ENCODE results near the gene SH2B2. TPM values are rescaled to one million over a fixed set of nuclear protein-coding genes. Genes with fewer than 3 reads are reported as not detected.
"Not testable (repeated sequence)": the region's sequence is repeated elsewhere in the genome, so short reads cannot be mapped to it uniquely, and the experiment has no call there.

SH2B2 gene
- total RNA-seq, 1 donor from 2014 or later = 32.1 TPM

DNA sequence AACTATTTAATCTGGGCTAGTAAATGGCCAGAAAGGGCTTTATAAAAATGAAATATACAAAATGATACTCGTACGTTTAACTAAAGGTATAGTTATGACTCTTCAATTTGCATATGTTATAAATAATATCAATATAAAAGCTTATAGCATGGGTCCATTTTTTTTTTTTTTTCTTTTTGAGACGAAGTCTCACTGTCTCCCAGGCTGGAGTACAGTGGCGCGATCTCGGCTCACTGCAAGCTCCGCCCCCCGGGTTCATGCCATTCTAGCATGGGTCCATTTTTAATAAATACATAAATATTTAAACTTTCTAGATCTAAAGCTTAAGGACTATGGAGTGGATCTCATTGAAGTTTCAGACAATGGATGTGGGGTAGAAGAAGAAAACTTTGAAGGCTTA is 50.3 kb downstream of the SH2B2 start:
- peak; percentile 42 for ATAC-seq (ENCODE audit: low read depth)
- H3K27ac Mint-ChIP-seq; H3K36me3 Mint-ChIP-seq (ENCODE audit: low read depth); intact Hi-C loops (cut with micrococcal nuclease); CTCF ChIA-PET; H3K4me3 Mint-ChIP-seq; DNase-seq; H3K27me3 Mint-ChIP-seq; H3K9me3 Mint-ChIP-seq: not testable (repeated sequence)
- POLR2A ChIA-PET = interaction anchor here (0.7 kb wide), 1 partner anchor 785 kb away, joined by 10 read pairs; no protein-coding TSS in a partner anchor
- H3K4me1 Mint-ChIP-seq = peaks cover 25% of the 10 kb centered on the region

DNA sequence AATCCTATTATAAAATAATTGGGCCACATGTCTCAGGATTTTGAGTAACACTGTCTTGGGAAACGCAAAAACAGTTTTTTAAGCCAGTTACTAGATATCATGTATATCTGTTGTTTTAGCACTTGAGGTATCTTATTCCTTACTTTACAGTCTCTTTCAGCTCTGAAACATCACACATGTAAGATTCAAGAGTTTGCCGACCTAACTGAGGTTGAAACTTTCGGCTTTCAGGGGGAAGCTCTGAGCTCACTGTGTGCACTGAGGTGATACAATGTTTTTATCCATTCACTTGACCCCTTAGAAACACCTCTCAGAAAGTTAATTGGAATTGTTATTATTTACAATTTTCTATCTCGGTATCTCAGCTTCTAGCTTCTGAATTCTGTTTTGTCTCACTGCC is 50.8 kb downstream of the SH2B2 start:
- ATAC-seq (ENCODE audit: low read depth); DNase-seq; POLR2A ChIA-PET; H3K27ac Mint-ChIP-seq; intact Hi-C loops (cut with micrococcal nuclease); CTCF ChIA-PET; H3K9me3 Mint-ChIP-seq; H3K27me3 Mint-ChIP-seq; H3K36me3 Mint-ChIP-seq (ENCODE audit: low read depth): not testable (repeated sequence)
- Mint-ChIP-seq H3K4me1 (peaks cover 24% of the 10 kb centered on the region), H3K4me3 (peak overlapping the region; percentile 52)

DNA sequence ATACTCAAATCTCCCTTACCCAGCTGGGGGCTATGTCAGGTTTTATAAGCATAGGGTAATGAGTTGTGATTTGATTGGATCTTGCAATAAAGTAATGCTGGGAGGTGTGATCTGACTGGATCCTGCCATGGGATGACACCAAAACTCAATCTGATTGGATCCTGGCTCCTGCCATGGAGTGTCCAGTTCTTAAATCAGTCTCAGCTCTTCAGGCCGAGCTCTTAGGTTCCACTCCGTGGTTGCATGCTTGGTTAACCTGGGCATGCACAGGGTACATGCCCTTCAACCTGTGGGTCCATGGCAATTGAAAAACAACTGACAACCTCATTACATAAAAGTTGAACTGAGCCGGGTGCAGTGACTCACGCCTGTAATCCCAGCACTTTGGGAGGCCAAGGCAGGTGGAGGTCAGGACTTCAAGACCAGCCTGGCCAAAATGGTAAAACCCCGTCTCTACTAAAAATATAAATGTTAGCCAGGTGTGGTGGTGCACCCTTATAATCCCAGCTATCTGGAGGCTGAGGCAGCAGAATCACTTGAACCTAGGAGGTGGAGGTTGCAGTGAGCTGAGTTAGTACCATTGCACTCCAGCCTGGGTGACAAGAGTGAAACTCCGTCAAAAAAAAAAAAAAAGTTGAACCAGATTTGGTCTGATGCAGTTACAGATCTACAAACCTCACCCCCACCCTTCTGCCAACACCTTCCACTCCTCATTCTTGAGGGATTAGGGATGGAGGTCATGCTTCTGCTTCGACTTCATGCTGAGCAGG is 54.1 kb downstream of the SH2B2 start:
- CTCF ChIA-PET; H3K36me3 Mint-ChIP-seq (ENCODE audit: low read depth); DNase-seq; H3K27me3 Mint-ChIP-seq; POLR2A ChIA-PET; intact Hi-C loops (cut with micrococcal nuclease); H3K9me3 Mint-ChIP-seq; H3K4me3 Mint-ChIP-seq: not testable (repeated sequence)
- Mint-ChIP-seq H3K4me1 (peaks cover 24% of the 10 kb centered on the region), H3K27ac (peak overlapping the region; percentile 35)
- peak; percentile 7 for ATAC-seq (ENCODE audit: low read depth)

DNA sequence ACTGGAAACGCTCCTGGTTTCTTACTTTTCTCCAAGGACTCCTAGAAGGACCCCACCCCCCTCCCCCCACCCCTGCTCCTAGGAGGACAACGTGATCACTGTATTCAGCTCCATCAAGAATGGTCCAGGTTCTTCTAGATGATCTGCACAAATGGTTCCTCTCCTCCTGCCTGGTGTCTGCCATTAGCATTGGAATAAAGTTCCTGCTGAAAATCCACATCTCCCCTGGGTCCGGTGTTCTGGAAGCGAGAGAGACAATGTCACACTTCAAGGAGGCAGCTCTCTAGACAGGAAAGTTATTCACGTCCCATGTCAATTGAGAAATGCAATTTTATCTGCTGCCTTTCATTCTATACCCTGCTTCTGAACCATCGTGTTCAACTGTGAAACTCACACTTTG is 60.3 kb downstream of the SH2B2 start:
- H3K27me3 Mint-ChIP-seq; H3K36me3 Mint-ChIP-seq (ENCODE audit: low read depth); CTCF ChIA-PET; POLR2A ChIA-PET; H3K4me3 Mint-ChIP-seq; intact Hi-C loops (cut with micrococcal nuclease); H3K4me1 Mint-ChIP-seq; DNase-seq; H3K27ac Mint-ChIP-seq; H3K9me3 Mint-ChIP-seq; ATAC-seq (ENCODE audit: low read depth): not testable (repeated sequence)

DNA sequence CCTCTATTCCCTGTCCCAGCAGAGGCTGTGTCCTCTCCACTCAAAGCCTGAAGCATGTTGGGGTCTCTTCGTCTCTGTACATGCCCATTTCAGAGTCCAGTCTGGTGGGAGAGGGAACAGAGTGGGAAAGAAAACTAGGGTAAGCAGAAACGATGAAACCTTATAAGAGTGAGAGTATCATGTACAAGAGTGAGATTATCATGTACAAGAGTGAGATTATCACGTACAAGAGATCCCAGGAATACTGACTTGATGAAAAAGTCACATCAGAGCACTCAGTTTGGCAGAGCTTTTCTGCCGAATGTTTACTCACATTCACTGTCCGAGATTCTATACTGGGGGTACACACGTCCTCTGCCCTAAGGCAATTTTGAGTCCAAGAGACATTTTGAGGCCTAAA is 69.7 kb downstream of the SH2B2 start, which contains the start of gene SPDYE6:
Gene SPDYE6, minus strand, starts transcription at position 101 of the 400 bp plus-strand sequence. CDS start 421 bp downstream, outside the sequence.
- ATAC-seq (ENCODE audit: low read depth); H3K27me3 Mint-ChIP-seq; H3K36me3 Mint-ChIP-seq (ENCODE audit: low read depth); DNase-seq; H3K27ac Mint-ChIP-seq; intact Hi-C loops (cut with micrococcal nuclease); CTCF ChIA-PET; H3K4me3 Mint-ChIP-seq; H3K9me3 Mint-ChIP-seq; POLR2A ChIA-PET; H3K4me1 Mint-ChIP-seq: not testable (repeated sequence)

DNA sequence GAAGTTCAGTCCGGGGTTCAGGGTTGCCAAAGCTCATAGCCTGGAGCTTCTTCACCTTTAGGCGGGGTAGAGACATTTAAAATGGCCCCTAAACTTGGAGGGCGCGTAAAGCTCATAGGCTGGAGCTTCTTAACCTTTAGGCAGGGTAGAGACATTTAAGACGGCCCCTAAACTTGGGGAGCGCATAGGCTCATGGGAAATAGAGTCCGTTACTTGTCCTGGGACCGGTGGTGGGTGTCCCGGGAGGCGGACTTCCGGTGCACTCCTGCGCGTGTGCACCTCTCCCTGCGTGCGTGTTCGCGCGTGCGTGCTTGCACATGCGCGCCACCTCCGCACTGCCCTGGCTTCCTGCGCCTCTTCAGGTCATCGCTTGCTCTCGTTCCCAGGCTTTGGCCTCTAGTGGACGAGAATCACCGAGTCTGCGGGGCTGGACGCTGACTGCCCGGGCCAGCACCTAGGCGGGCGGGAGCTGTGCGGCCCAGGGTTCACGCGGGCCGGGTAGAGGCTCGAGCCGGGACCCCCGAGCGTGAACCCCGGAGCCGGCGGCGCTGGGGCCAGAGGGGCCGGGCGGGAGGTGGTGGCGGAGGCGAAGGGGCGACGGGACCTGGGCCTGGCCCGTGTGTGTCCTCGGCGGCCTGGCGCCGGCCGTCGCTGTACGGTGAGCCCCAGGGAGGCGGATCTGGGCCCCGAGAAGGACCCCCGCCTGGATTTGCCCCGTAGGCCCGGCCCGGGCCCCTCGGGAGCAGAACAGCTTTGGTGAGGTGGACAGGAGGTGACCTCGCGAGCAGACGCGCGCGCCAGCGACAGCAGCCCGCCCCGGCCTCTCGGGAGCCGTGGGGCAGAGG is 77.1 kb downstream of the SH2B2 start:
- peak overlapping the region; percentile 86 for H3K4me3 Mint-ChIP-seq
- H3K36me3 Mint-ChIP-seq (ENCODE audit: low read depth) = peaks cover 17% of the 10 kb centered on the region
- H3K27ac Mint-ChIP-seq = peak overlapping the region; percentile 70
- CTCF ChIA-PET = interaction anchor here (0.7 to 1.5 kb wide), 3 partner anchors 70 to 83 kb away, joined by 3 read pairs; no protein-coding TSS in a partner anchor
- not testable (repeated sequence) for H3K27me3 Mint-ChIP-seq, H3K9me3 Mint-ChIP-seq
- ATAC-seq (ENCODE audit: low read depth) (peak; percentile 98), DNase-seq (peak; percentile 86)
- POLR2A ChIA-PET = interaction anchor here (0.6 to 2.5 kb wide), 8 partner anchors 56 to 1241 kb away, joined by 3 to 18 read pairs (median 5); partner anchors contain the start of genes ARMC10, FBXL13 and SH2B2
- H3K4me1 Mint-ChIP-seq = peaks cover 16% of the 10 kb centered on the region
- intact Hi-C loops (cut with micrococcal nuclease) = loop anchor here (1.0 to 5.0 kb wide), 4 partner anchors 34 to 1146 kb away; partner anchors contain the start of genes PLOD3, PRKRIP1 and ZNHIT1

DNA sequence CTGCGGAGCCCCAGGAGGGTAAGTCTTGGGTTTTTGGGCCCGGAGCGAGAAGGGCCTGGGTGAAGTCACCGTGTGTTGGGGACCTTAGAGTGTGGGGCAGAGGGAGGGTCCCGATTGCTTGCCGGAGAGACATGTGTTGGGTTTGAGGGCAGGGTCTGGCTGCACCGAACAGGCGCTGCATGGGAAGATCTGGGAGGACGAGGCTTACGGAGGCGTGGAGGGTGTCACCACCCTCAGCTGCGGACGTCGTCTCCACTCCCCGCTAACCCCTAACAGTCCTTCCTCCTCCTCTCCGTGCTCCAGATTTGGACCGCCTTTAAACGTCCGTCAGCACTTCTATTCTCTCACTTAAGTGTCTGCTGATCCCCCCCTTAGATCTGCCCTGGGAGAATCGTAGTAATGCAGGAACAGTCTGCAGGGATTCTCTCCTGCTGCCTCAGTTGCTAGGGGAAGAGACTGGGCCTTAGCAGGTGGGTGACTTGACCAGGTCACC is 77.8 kb downstream of the SH2B2 start:
- POLR2A ChIA-PET = interaction anchor here (1.3 to 2.5 kb wide), 2 partner anchors 57 to 77 kb away, joined by 6 to 18 read pairs; partner anchors contain the start of gene SH2B2
- intact Hi-C loops (cut with micrococcal nuclease) = loop anchor here (5.0 kb wide), 3 partner anchors 33 to 1147 kb away; partner anchors contain the start of genes PLOD3, PRKRIP1 and ZNHIT1
- H3K4me3 Mint-ChIP-seq = peak overlapping the region; percentile 86

DNA sequence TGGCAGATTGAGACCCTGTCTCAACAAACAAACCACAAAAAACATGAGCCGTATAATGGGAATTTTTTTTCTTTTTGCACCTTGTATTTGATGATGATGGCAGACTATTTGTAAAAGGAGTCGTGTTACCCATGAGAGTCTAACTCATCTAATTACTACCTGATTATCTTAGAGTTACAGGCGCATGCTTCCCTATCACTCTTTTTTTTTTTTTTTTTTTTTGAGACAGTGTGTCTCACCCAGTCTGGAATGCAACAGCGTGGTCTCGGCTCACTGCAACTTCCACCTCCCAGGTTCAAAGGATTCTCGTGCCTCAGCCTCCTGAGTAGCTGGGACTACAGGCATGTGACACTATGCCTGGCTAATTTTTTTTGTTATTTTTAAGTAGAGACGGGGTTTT is 78.7 kb downstream of the SH2B2 start:
- Mint-ChIP-seq H3K36me3 (ENCODE audit: low read depth) (peaks cover 23% of the 10 kb centered on the region), H3K4me3 (peak overlapping the region; percentile 35), H3K4me1 (peaks cover 16% of the 10 kb centered on the region)
- H3K27me3 Mint-ChIP-seq; intact Hi-C loops (cut with micrococcal nuclease); DNase-seq; ATAC-seq (ENCODE audit: low read depth); CTCF ChIA-PET; H3K9me3 Mint-ChIP-seq; H3K27ac Mint-ChIP-seq: not testable (repeated sequence)
- POLR2A ChIA-PET = interaction anchor here (2.5 kb wide), 1 partner anchor 78 kb away, joined by 18 read pairs; the partner anchor contains the start of gene SH2B2

More for the DNA sequence above, 77.8 kb downstream of the SH2B2 start:
- peaks cover 16% of the 10 kb centered on the region for H3K4me1 Mint-ChIP-seq
- DNase-seq; ATAC-seq (ENCODE audit: low read depth); CTCF ChIA-PET; H3K27me3 Mint-ChIP-seq; H3K9me3 Mint-ChIP-seq: not testable (repeated sequence)
- H3K36me3 Mint-ChIP-seq (ENCODE audit: low read depth) = peaks cover 17% of the 10 kb centered on the region
- H3K27ac Mint-ChIP-seq = peak overlapping the region; percentile 63

DNA sequence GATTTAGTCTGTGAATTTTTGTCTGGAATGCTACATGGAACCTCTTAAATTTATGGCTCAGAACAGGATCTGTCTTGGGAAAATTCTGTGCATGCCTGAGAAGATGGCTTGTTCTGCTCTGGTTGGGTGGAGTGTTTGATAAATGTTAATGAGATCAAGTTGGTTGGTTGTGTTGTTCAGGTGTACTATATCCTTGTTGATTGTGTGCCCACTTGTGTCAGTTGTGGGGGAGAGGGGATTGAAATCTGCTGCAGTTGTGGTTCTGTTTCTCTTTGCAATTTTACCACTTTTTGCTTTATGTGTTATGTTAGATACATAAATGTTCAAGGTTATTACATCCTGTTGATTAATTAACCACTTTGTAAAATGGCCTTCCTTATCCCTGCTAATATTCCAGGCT is 83.4 kb downstream of the SH2B2 start:
- H3K27me3 Mint-ChIP-seq; CTCF ChIA-PET; ATAC-seq (ENCODE audit: low read depth); H3K9me3 Mint-ChIP-seq; H3K4me3 Mint-ChIP-seq; DNase-seq; POLR2A ChIA-PET; intact Hi-C loops (cut with micrococcal nuclease); H3K27ac Mint-ChIP-seq: not testable (repeated sequence)
- peaks cover 11% of the 10 kb centered on the region for H3K4me1 Mint-ChIP-seq
- peaks cover 43% of the 10 kb centered on the region for H3K36me3 Mint-ChIP-seq (ENCODE audit: low read depth)

Measured in activated B cell treated with CpG ODN at 0.5 μM for 24 hours (primary cell).